Mesenchymal stem cell (in vitro differentiated cells and primary cell): ENCODE results near the gene NRXN3.

Experiments used
- DNase-seq: peaks from one replicate; pipeline ENCODE4 v3.0.0-alpha.2; 2013
- H2AFZ ChIP-seq: one replicate; pipeline ENCODE4 v1.6.1; 2013; ENCODE audit warnings: low read depth, mild to moderate bottlenecking, control low read depth, inconsistent platforms, low read length, moderate library complexity
- H2AK5ac ChIP-seq: 2 replicates; pipeline ENCODE4 v1.6.1; 2013; ENCODE audit warnings: low read length, moderate library complexity, mild to moderate bottlenecking, inconsistent platforms; ENCODE audit not compliant: severe bottlenecking
- H2BK120ac ChIP-seq: one replicate; pipeline ENCODE4 v1.6.1; 2013; ENCODE audit warnings: low read depth, mild to moderate bottlenecking, inconsistent platforms, low read length, moderate library complexity
- H2BK12ac ChIP-seq, 2 experiments: one replicate each; pipeline ENCODE4 v1.6.1; 2013; ENCODE audit warnings: inconsistent platforms in 2 of 2, low read length in 2 of 2, mild to moderate bottlenecking in 2 of 2, moderate library complexity in 2 of 2, control low read depth in 1 of 2
- H2BK15ac ChIP-seq: one replicate; pipeline ENCODE4 v1.6.1; 2013; ENCODE audit warnings: mild to moderate bottlenecking, low read depth, inconsistent platforms; ENCODE audit not compliant: poor library complexity, severe bottlenecking
- H2BK5ac ChIP-seq: 2 replicates; pipeline ENCODE4 v1.6.1; 2013; ENCODE audit warnings: low read depth, mild to moderate bottlenecking, low read length, control low read depth, inconsistent platforms; ENCODE audit not compliant: poor library complexity, severe bottlenecking
- H3K14ac ChIP-seq, 2 experiments: one replicate each; pipeline ENCODE4 v1.6.1; 2013; ENCODE audit warnings: inconsistent platforms in 2 of 2, low read length in 2 of 2, control low read depth in 1 of 2, mild to moderate bottlenecking in 1 of 2, moderate library complexity in 1 of 2
- H3K18ac ChIP-seq, 2 experiments: one replicate each; pipeline ENCODE4 v1.6.1; 2013; ENCODE audit warnings: inconsistent platforms in 2 of 2, low read length in 2 of 2, control low read depth in 1 of 2, low read depth in 1 of 2, mild to moderate bottlenecking in 1 of 2
- H3K23ac ChIP-seq, 2 experiments: one replicate each; pipeline ENCODE4 v1.6.1; 2013; ENCODE audit warnings: inconsistent platforms in 2 of 2, low read length in 2 of 2, mild to moderate bottlenecking in 2 of 2, moderate library complexity in 2 of 2, control low read depth in 1 of 2
- H3K27ac ChIP-seq: 2 replicates; pipeline ENCODE4 v1.5.1; 2013; ENCODE audit warnings: mild to moderate bottlenecking, moderate library complexity, low read length, control low read depth, inconsistent platforms; ENCODE audit not compliant: poor library complexity, severe bottlenecking
- H3K27me3 ChIP-seq, 2 experiments: 2 replicates each; pipeline versions ENCODE4 v1.6.1 to v1.7.0; 2013; ENCODE audit warnings: low read length in 2 of 2, mild to moderate bottlenecking in 2 of 2, moderate library complexity in 2 of 2, control low read depth in 1 of 2, inconsistent platforms in 1 of 2; ENCODE audit not compliant: control insufficient read depth in 1 of 2, insufficient read depth in 1 of 2
- H3K36me3 ChIP-seq, 2 experiments: 2 replicates each; pipeline versions ENCODE4 v1.6.1 to v1.7.0; 2013; ENCODE audit warnings: low read length in 2 of 2, control low read depth in 1 of 2, inconsistent platforms in 1 of 2, low read depth in 1 of 2, mild to moderate bottlenecking in 1 of 2; ENCODE audit not compliant: insufficient read depth in 2 of 2, control insufficient read depth in 1 of 2
- H3K4ac ChIP-seq, 2 experiments: one replicate each; pipeline ENCODE4 v1.6.1; 2013; ENCODE audit warnings: inconsistent platforms in 2 of 2, low read length in 2 of 2, mild to moderate bottlenecking in 2 of 2, moderate library complexity in 2 of 2, control low read depth in 1 of 2, low read depth in 1 of 2
- H3K4me1 ChIP-seq: 2 replicates; pipeline ENCODE4 v1.6.1; 2013; ENCODE audit warnings: low read depth, low read length, control low read depth; ENCODE audit not compliant: control insufficient read depth, insufficient read depth
- H3K4me2 ChIP-seq: 2 replicates; pipeline ENCODE4 v1.6.1; 2013; ENCODE audit warnings: low read length, mild to moderate bottlenecking, inconsistent platforms; ENCODE audit not compliant: poor library complexity, severe bottlenecking
- H3K4me3 ChIP-seq, 2 experiments: 2 replicates each; pipeline versions ENCODE4 v1.5.1 to v1.7.0; 2013; ENCODE audit warnings: low read length in 2 of 2, mild to moderate bottlenecking in 2 of 2, control low read depth in 1 of 2, low read depth in 1 of 2; ENCODE audit not compliant: insufficient read depth in 1 of 2
- H3K79me1 ChIP-seq: replicated peaks from 2 replicates; pipeline ENCODE4 v1.6.1; 2013; ENCODE audit warnings: mild to moderate bottlenecking, control low read depth, low read length, inconsistent platforms; ENCODE audit not compliant: poor library complexity, severe bottlenecking
- H3K9ac ChIP-seq: 2 replicates; pipeline ENCODE4 v1.7.0; 2013; ENCODE audit warnings: mild to moderate bottlenecking, low read length, moderate library complexity
- H3K9me3 ChIP-seq: 2 replicates; pipeline ENCODE4 v1.7.0; 2013; ENCODE audit warnings: mild to moderate bottlenecking, low read length; ENCODE audit not compliant: control insufficient read depth
- H4K8ac ChIP-seq: one replicate; pipeline ENCODE4 v1.6.1; 2013; ENCODE audit warnings: inconsistent platforms, mild to moderate bottlenecking, low read length, moderate library complexity
- H4K91ac ChIP-seq: one replicate; pipeline ENCODE4 v1.6.1; 2013; ENCODE audit warnings: mild to moderate bottlenecking, low read length, inconsistent platforms
- WGBS: methylation state at CpG from one replicate; pipeline ENCODE4 v1.1.7; 2013; ENCODE audit warnings: mixed read lengths; 5-methylcytosine and 5-hydroxymethylcytosine counted together

Gene NRXN3

GRCh38 chr14:78143489-78144145, 26.6 kb upstream of the NRXN3 start:
- no peak overlapping the region for H3K4me2 ChIP-seq
- H4K91ac ChIP-seq, result no peak overlapping the region
- H3K27ac ChIP-seq, result no peak overlapping the region
- H2BK5ac ChIP-seq, result no peak overlapping the region
- no peak overlapping the region for H3K18ac ChIP-seq
- no peak overlapping the region for H3K4me3 ChIP-seq
- no peak overlapping the region for H4K8ac ChIP-seq
- no peaks in the 10 kb centered on the region for H3K79me1 ChIP-seq
- no peak for DNase-seq
- H2BK12ac ChIP-seq, result no peak overlapping the region
- H2BK15ac ChIP-seq, result no peak overlapping the region
- no peaks in the 10 kb centered on the region for H3K36me3 ChIP-seq
- H2BK120ac ChIP-seq, result no peak overlapping the region
- H3K27me3 ChIP-seq, result peaks cover 0 to 3% of the 10 kb centered on the region in 2 experiments
- 58% methylated on average over 2 of the region's 7 CpGs for WGBS
- H2AFZ ChIP-seq, result no peak overlapping the region
- H3K14ac ChIP-seq, result no peak overlapping the region
- H3K9ac ChIP-seq, result no peak overlapping the region
- H3K4me1 ChIP-seq, result no peaks in the 10 kb centered on the region
- H2AK5ac ChIP-seq, result no peak overlapping the region
- no peak overlapping the region for H3K4ac ChIP-seq
- H3K9me3 ChIP-seq, result no peaks in the 10 kb centered on the region
- no peak overlapping the region for H3K23ac ChIP-seq

GRCh38 chr14:78152201-78153063, 17.7 kb upstream of the NRXN3 start:
- Histone ChIP-seq H3K4me2 (no peak overlapping the region), H2BK120ac (no peak overlapping the region), H3K9me3 (no peaks in the 10 kb centered on the region), H2BK12ac (no peak overlapping the region), H3K4me3 (no peak overlapping the region), H2BK15ac (no peak overlapping the region), H3K14ac (no peak overlapping the region), H4K91ac (no peak overlapping the region), H3K27me3 (peaks cover 0 to 34% of the 10 kb centered on the region in 2 experiments), H3K4ac (no peak overlapping the region), H3K27ac (no peak overlapping the region), H3K23ac (no peak overlapping the region), H2AFZ (no peak overlapping the region), H3K18ac (no peak overlapping the region), H3K9ac (no peak overlapping the region), H3K79me1 (no peaks in the 10 kb centered on the region), H3K4me1 (no peaks in the 10 kb centered on the region), H4K8ac (no peak overlapping the region), H3K36me3 (no peaks in the 10 kb centered on the region), H2BK5ac (no peak overlapping the region), H2AK5ac (no peak overlapping the region)
- WGBS, result 61% methylated on average over 10 of the region's 14 CpGs
- no peak for DNase-seq

GRCh38 chr14:78153064-78153341, 17.2 kb upstream of the NRXN3 start:
- Histone ChIP-seq H3K4me3 (no peak overlapping the region), H3K4me1 (no peaks in the 10 kb centered on the region), H3K23ac (no peak overlapping the region), H2AFZ (no peak overlapping the region), H3K4me2 (no peak overlapping the region), H3K36me3 (no peaks in the 10 kb centered on the region), H3K27me3 (peaks cover 0 to 38% of the 10 kb centered on the region in 2 experiments), H4K8ac (no peak overlapping the region), H3K9ac (no peak overlapping the region), H2BK120ac (no peak overlapping the region), H3K79me1 (no peaks in the 10 kb centered on the region), H3K4ac (no peak overlapping the region), H2AK5ac (no peak overlapping the region), H2BK5ac (no peak overlapping the region), H3K9me3 (no peaks in the 10 kb centered on the region), H4K91ac (no peak overlapping the region), H3K18ac (no peak overlapping the region), H3K14ac (no peak overlapping the region), H3K27ac (no peak overlapping the region), H2BK15ac (no peak overlapping the region), H2BK12ac (no peak overlapping the region)
- no peak for DNase-seq

GRCh38 chr14:78154827-78155226, 15.3 kb upstream of the NRXN3 start:
- no peak overlapping the region for H4K91ac ChIP-seq

More at GRCh38 chr14:78154827-78155226, 15.3 kb upstream of the NRXN3 start:
- Histone ChIP-seq H2BK12ac (no peak overlapping the region), H3K4me1 (no peaks in the 10 kb centered on the region), H2BK120ac (no peak overlapping the region), H4K8ac (no peak overlapping the region), H3K9me3 (no peaks in the 10 kb centered on the region), H3K27ac (no peak overlapping the region), H3K4me3 (no peak overlapping the region), H3K18ac (no peak overlapping the region), H2BK15ac (no peak overlapping the region), H3K36me3 (no peaks in the 10 kb centered on the region), H3K4ac (no peak overlapping the region), H2BK5ac (no peak overlapping the region), H3K79me1 (no peaks in the 10 kb centered on the region), H3K27me3 (peaks cover 0 to 23% of the 10 kb centered on the region in 2 experiments), H3K14ac (no peak overlapping the region), H2AK5ac (no peak overlapping the region), H3K4me2 (no peak overlapping the region), H2AFZ (no peak overlapping the region), H3K9ac (no peak overlapping the region), H3K23ac (no peak overlapping the region)
- 50% methylated on average over 1 of the region's 2 CpGs for WGBS
- DNase-seq, result no peak
